NCI-H2171 (cell line): Measurements from ENCODE around the gene MAP3K19.
A peak's percentile ranks its signal among the peaks of the same experiment; 100 is the strongest.
"Not testable (repeated sequence)": the region's sequence is repeated elsewhere in the genome, so short reads cannot be mapped to it uniquely, and the experiment has no call there.

Source experiments
- DNase-seq: peaks from one replicate; lab custom pipeline; 2025; lab: John Stamatoyannopoulos, UW

The MAP3K19 gene

DNA sequence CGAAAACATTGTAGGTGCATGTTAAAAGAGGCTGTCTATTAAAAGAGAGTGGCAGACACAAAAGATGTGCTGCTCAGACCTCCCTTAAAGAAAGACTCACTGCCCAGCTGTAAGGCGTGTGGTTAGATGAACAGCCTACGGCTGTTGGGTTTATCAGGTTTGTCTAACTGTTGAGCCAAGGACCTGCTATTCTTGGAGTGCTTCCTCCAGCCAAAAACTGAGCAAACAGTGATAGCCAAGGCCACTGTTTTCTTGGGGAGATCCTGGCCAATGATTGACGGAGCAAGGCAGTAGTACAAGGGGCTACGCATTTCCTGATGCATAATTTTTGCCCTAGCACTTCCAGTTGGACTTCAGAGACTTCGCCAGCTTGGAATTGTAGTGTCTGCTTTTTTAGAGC, 3.4 kb upstream of the MAP3K19 start:
- no peak for DNase-seq

DNA sequence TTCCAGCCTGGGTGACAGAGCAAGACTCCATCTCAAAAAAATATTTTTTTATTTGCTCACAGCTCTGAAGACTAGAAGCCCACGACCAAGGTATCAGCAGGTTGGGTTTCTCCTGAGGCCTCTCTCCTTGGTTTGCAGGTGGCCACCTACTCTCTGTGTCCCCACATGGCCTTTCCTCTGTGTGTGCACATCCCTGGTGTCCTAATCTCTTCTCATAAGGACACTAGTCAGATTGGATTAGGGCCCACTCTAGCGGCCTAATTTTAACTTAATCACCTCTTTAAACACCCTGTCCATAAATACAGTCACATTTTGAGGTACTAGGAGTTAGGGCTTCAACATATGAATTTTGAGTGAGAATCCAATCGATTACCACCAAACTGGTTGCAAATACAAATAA, 2.9 kb upstream of the MAP3K19 start:
- DNase-seq, result no peak

DNA sequence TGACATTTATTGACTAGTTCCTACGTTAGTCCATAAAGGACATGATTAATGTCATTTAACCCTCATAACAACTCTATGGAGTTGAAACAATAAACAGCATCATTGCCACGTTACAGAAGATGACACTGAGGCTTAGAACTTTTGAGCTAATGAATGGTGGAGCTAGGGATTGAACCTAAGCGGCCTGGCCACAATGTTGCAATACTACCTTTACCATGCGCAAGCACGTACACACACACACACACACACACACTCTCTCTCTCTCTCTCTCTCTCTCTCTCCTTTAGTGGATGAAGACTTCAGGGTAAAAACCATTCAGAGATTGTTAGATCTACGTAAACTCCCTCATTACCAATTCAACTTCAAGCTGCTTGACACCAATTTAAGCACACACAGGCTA, 875 bp upstream of the MAP3K19 start:
- no peak for DNase-seq

DNA sequence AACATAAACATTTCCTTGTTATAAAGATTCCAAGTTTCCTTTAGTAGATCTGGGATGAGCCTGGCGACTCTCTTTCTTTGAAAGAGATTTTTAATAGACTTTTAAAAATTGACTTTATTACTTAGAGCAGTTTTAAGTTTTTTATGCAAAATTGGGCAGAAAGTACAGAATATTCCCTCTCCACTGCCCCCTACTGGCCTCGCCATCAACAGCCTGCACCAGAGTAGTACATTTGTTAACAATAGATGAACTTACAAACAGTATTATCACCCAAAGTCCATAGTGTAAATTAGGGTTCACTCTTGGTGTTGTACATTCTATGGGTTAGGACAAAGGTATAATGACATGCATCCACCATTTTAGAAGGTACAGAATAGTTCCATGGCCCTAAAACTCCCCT, 3.9 kb downstream of the MAP3K19 start:
- no peak for DNase-seq

DNA sequence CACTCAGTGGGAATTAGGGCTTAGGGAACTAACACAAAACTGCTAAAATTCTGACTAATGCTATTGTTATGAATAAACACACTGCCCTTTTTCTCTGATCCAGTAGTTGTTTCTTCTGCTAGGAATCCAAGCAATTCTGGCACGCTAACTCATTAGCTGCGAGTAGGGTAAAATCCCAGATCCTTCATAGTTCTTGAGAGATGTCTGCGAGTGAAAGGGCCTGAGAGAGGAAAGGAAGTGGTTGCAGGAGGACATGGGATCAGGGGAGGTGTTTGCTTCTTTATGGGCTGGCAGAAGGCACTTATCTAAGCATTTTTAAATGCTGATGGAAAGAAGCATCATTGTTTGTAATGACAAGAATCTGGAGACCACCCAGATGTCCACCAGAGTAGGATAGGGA, 9.4 kb downstream of the MAP3K19 start:
- DNase-seq, result no peak

DNA sequence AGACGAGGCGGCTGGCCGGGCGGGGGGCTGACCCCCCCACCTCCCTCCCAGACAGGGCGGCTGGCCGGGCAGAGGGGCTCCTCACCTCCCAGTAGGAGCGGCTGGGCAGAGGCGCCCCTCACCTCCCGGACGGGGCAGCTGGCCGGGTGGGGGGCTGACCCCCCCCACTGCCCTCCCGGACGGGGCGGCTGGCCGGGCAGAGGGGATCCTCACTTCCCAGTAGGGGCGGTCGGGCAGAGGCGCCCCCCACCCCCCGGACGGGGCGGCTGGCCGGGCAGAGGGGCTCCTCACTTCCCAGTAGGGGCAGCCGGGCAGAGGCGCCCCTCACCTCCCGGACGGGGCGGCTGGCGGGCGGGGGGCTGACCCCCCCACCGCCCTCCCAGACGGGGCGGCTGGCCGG, 14.0 kb downstream of the MAP3K19 start:
- DNase-seq, result not testable (repeated sequence)

DNA sequence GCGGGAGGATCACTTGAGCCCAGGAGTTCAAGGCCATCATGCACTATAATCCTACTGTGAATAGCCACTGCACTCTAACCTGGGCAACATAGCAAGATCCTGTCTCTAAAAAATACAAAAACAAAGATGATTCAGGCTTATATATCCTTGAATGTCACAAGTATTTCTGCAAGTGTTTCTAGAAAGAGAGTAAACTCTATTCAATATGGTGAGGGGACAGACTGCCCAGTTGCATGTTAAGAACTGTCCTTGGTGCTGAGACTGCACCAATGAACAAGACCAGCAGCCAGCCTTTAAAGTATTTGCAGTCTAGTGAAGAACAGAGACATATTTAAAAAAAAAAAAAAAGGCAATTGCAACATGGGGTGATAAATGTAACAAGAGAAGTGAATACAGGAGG, 16.4 kb downstream of the MAP3K19 start:
- DNase-seq, result no peak

DNA sequence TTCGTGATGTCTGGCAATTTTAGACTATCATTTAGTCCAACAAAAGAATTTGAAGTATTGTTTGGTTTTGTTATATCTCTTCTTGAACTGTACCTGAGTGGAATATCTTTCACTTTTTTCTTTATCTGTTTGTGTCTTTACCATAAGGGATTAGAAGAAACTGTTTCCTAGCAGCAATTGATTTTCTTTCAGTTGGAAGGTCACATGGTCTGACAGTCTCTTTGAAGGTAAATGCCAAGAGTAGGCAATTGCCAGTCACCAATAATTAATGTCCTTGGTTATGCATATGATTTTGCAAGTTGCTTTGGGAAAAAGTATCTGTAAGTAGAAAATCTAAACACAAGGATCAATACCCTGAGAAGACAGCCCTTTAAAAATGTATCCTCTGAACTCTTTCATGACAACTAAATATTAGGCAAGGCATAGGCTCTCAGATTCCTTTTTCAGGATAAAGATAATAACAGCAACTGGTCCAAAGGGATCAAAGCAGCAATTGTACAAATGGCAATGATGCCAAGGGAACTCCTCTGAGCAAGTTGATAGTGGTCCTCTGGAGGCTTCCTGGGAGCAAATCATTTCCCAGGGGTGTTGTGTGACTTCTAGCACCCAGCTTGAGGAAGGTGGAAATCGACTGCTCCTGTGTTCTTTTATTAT, 17.6 kb downstream of the MAP3K19 start:
- DNase-seq, result no peak

DNA sequence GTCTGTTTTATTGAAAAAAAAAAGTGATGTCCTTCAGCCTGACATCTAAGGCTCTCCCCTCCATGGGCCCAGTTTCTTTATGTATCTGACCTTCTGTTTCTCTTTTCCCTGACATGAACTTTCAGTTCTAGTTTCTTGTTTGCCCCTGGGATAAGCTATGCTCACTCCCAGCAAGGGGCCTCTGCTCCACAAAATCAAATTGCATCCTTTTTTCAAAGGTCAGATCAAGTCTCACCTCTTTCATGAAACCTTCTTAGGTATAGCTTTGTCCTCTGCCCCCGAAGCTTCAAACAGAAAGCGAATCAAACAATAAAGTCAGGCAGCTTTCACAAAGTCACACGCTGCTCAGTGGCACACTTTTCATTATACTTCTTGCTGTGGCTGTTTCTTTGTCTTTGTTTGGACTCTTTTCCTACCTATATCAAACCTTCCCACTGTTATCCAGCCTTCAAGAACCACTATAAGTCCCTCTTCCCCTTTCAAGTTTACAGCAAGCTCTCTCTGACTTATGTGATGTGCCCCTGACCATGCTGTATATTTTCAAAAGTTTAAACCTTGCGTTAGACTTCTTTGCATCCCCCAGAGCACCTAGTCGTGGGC, 23.3 kb downstream of the MAP3K19 start:
- no peak for DNase-seq

DNA sequence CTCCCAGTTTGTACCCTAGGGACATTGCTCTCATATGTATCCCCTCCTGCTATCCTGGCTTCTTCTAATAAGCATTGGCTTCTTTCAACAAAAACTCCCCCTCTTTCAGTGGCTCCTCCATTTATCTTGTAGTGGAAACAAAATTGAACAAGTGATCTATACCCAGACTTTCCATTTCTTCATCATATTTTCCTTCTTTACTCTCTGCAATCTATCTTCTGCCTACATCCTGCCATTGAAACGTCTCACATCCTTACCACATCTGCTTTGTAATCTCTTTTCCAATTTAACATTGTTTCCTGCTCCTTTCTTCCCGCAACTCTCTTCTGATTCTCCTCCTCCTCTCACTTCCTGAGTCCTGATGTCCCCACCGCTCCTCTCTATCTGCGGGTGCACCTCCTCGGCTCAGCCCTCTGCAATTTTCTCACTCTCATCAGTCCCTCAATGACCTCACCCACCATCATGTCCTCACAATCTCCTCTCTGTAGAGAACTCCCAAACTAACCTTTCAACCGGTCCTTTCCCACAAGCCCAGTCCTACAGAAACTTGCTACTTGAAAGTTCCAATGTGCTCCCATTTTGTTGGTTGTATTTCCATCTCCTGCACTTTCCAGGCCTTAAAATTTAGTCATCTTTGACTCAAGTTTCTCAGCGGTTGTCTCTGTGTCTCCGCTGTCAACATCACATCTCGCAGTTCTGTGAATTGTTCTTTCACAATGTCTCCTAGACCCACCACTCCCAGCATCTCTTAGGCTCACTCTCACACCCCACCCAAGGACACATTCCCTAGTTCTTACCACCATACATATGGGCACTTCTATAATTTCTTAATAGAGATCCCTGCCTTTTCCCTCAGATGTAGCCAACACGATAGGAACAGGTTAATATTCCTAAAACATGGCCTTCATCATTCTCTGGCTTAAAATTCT, 24.0 kb downstream of the MAP3K19 start:
- DNase-seq, result no peak

DNA sequence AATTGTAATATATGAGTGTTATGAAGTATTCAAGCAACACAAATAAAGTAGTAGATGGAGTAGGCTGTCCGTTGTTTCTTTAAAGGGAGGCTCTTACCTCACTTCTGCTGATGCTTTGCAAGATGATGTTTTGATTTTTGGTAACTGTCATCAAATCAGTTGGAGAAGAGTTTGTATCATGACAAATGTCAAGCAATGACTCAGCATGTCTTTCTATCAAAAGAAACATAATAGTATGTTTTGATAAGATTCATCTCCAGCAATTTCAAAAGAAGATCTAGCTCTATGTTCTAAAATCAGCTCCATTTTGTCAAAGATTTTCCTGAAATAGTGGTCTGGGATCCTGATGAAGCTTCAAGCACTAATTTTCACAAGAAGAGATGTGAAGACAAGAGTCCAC, 25.6 kb downstream of the MAP3K19 start:
- DNase-seq, result no peak

DNA sequence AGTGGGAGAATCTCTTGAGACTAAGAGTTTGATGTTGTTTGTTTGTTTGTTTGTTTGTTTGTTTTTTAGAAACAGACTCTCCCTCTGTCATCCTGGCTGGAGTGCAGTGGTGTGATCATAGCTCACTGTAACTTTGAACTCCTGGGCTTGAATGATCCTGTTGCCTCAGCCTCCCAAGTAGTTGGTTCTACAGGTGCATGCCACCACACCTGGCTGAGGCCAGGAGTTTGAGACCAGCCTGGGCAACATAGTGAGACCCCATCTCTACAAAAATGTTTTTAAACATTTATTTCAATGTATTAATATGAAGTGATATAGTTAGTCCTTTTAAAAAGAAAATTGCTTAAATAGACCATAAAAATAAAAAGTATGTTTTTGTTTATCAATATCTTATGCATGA, 35.6 kb downstream of the MAP3K19 start:
- DNase-seq, result no peak

DNA sequence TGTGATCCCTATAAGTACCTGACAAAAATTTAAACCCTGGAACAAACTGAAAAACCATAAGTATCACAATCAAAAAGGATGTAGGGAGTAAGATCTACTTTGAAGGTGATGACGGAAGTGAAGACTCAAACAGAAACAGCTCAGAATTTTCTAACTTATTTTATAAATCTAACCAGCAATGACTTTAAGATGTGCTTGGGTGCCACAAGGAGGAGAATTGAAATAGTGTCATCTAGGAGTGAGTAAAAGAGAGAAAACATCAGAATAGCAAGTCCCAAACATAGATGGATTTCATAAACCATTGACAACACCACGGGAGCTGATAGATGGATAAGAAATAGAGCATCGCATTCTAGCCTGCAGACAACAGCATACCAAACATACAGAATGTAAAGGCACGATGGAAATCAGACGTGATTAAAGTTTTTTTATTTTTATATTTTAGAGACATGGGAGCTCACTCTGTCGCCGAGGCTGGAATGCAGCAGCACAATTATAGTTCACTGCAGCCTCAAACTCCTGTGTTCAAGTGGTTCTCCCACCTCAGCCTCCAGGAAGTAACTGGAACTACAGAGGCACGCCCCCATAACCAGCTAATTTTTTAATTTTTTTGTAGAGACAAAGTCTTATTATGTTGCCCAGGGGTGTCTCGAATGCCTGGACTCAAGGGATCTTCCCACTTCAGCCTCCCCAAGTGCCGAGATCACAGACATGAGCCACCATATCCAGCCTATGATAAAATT, 36.9 kb downstream of the MAP3K19 start:
- no peak for DNase-seq

DNA sequence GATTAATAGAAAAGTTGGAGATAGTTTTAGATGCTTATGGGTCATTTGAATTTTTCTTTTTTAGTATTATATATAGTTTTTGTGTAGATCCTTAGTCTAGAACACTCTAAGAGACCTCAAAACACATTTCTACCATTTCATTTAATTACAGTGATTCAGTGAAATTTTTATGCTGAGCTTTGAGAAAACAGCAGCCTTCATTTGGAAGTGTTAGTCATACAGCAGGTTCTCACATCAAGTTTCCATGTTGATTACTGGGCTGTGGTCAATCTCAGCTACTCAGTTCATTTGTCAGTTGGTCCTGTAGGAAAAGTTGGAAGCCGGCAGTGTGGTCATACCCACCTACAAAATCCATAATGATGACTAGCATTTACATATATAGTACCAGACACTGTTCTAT, 37.9 kb downstream of the MAP3K19 start:
- no peak for DNase-seq

DNA sequence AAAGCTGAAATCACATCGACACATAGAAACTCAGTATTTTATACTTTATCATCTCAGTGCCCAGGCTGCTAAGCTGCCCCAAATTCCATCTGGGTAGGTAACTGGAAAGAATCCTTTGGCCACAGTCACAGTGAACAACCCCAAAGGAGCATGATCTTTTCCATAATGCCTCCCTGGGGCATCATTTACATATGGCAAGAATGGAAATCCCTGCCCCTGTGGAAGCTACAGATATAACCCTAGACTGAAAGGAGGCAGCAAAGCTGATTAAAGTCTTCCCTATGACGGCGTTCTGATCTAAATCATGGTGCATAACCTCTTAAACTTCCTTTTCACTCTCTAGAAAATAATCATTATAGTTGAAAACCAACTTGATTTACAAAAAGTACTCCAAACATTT, 41.5 kb downstream of the MAP3K19 start:
- DNase-seq, result no peak

DNA sequence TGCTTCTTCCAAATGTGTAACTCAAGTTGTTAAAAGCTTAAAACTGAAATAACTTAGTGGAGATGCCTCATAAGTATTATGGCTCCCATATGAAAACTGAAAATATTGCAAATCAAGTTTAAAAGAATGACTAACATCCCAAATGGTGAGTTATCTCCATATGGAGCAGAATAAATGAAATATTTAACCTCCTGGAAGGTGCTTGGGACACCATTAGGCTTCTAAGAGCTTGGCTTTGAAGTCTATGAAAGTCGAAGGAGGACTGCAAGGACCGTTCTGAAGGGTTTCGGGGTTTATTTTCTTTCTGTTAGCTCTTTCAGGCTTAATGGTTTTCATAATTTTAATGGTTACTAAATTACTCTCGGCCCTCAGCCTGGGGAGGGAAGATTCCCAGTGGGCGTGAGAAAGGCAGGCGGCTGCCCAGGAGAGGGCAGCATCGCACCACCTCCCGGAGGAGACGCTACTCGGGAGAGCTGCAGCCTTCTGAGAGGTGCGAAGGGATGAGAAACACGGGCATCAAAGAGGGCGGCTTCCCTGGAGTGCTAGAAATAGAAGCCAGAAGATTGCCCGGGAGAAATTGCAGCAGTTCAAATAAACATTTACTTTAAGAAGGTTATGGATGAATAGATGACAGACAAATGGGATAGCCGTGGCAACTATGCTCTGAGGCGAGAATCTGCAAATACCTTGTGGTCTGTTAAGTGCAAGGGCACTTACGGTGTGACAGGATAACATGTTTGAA, 43.1 kb downstream of the MAP3K19 start:
- peak; percentile 62 for DNase-seq

DNA sequence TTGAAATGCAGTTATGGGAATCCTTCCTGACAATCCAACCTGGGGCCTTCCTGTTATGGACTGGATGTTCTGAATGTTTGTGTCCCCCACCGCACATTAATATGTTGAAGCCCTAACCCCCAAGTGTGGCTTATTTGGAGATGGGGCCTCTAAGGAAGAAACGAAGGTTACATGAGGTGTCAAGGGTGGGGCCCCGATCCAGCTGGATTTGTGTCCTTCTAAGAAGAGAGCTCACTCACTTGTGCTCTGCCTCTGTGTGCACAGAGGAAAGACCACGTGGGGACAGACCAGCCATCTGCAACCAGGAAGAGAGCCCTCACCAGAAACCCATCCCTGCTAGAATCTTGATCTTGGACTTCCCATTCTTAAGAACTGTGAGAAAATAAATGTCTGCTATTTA, 44.4 kb downstream of the MAP3K19 start:
- DNase-seq, result no peak

DNA sequence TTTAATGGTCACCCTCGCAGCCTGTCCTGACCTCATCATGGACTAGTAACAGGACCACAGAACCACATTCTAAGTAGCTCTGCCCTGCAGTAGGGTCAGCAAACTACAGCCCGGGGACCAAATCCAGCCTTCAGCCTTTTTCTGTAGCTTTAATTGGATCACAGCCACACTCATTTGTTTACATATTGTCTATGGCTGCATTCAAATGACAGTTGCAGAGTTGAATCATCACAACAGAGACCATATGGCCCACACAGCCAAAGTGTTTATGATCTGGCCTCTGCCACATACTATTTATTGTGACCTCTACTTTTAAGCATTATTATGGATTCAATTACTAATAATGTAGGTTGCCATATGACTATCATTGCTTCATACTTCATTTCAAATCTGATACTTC, 47.7 kb downstream of the MAP3K19 start:
- DNase-seq, result peak; percentile 46

DNA sequence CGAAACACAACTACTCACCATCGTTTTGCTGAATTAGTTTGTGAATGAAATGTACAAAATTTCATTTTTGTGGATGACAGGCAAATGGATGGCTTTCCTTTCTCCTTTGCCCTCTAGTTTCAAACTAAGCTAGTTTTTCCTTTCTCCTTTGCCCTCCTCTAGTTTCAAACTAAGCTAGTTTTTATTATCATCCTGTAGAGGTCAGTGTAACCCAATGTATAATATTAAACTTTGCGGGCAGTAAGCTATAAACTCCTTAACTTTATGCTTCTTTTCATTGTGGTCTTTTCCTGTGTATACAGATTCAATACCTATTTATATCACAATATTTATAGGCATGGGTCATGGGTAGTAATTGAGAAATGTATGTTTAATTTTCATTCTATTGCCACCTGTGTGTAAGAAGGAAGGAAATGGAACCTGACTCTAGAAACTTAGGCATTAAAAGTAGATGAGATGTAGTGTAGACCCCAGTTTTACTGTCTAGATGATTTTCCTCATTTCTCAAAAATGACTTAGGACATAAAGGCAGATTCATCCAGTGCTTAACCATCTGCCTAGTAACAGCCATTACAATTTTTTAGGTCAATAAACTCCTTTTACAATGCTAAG, 58.1 kb downstream of the MAP3K19 start:
- no peak for DNase-seq

DNA sequence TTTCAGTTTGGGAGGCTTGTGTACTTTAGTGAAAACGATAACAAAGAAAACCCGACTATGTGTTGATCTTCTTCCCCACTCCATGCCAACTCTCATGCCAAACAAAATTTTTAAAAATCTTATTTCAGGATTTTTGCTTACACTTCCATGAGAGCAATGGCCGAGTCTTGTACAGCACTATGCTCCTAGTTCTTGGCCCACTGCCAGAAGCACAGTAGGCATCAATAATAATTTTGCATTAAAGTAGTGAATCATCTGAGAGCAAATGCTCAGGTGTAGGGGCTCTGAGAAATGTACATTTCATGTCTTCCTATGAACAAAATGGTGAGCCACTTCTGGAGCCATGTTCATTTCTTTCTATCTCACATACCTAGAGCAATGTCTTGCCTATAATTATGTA, 62.2 kb downstream of the MAP3K19 start:
- DNase-seq, result no peak

DNA sequence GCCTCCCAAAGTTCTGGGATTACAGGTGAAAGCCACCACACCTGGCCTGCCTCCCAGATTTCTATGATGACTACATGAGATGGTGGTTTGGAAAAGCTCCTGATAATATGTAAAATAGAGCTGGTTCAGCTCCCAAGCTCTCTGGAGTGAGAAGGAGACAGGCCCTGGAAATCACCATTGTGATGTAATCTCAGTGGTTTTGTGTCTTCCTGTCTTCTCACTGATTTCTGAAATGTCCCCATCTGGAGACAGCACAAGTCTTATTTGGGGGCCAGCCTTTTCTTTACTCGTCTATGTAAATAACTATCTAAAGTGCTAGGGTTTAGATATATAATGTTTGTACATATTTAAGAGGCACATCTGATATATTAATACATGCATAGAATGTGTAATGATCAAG, 64.6 kb downstream of the MAP3K19 start:
- no peak for DNase-seq
